Lung (tissue), 12 donors: ENCODE results near the gene ZDHHC22. TPM values are rescaled to one million over a fixed set of nuclear protein-coding genes. Genes with fewer than 3 reads are reported as not detected.

Experiments
- ATAC-seq: fragments of 200-7000 bp; cut with Tn5 transposase; one replicate; pipeline ENCODE4 v1.9.1; 2020; ENCODE audit warnings: moderate number of reproducible peaks; ENCODE audit not compliant: insufficient read depth, low FRiP score
- DNase-seq, 3 donors: peaks; one replicate each; pipeline ENCODE4 v3.0.0-alpha.2; 2013 to 2017
- H3K27ac ChIP-seq, 2 donors: one replicate each; pipeline ENCODE4 v1.5.1; 2013; ENCODE audit warnings: mild to moderate bottlenecking in 2 of 2, moderate library complexity in 2 of 2, control low read depth in 1 of 2, inconsistent platforms in 1 of 2, low read depth in 1 of 2, low read length in 1 of 2
- H3K27me3 ChIP-seq, 3 donors: one replicate each; pipeline ENCODE4 v1.5.1; 2013; ENCODE audit warnings: low read length in 2 of 3; ENCODE audit not compliant: control insufficient read depth in 3 of 3, insufficient read depth in 3 of 3
- H3K36me3 ChIP-seq, 4 donors: one replicate each; pipeline ENCODE4 v1.5.1; 2013; ENCODE audit warnings: low read length in 4 of 4, mild to moderate bottlenecking in 1 of 4, moderate library complexity in 1 of 4; ENCODE audit not compliant: control insufficient read depth in 4 of 4, insufficient read depth in 4 of 4
- H3K4me1 ChIP-seq, 5 donors: one replicate each; pipeline ENCODE4 v1.5.1; 2013; ENCODE audit warnings: low read length in 5 of 5, mild to moderate bottlenecking in 2 of 5, moderate library complexity in 1 of 5; ENCODE audit not compliant: control insufficient read depth in 5 of 5, insufficient read depth in 5 of 5
- H3K4me3 ChIP-seq: one replicate; pipeline ENCODE4 v1.5.1; 2013; ENCODE audit warnings: mild to moderate bottlenecking, control low read depth, moderate library complexity
- H3K9ac ChIP-seq, 2 donors: one replicate each; pipeline ENCODE4 v1.5.1; 2013; ENCODE audit warnings: low read length in 2 of 2, control low read depth in 1 of 2; ENCODE audit not compliant: insufficient read depth in 1 of 2
- H3K9me3 ChIP-seq, 4 donors: one replicate each; pipeline ENCODE4 v1.5.1; 2013; ENCODE audit warnings: low read length in 3 of 4, mild to moderate bottlenecking in 1 of 4, moderate library complexity in 1 of 4; ENCODE audit not compliant: control insufficient read depth in 4 of 4, insufficient read depth in 3 of 4
- WGBS, 2 donors: extraction: QIAGEN DNeasy Blood & Tissue Kit; methylation state at CpG; one replicate each; pipeline ENCODE4 v1.1.7; 2013; 5-methylcytosine and 5-hydroxymethylcytosine counted together
- polyA plus RNA-seq, 2 donors: library from polyadenylated mRNA; stranded (reverse); fragments of 200-250 nt; gene quantifications; one replicate each; pipeline ENCODE4 v1.2.1, GENCODE V29; 2013
- total RNA-seq, 2 donors: library from RNA; depleted of rRNA in 1 of 2; stranded (reverse); fragments of >200 nt in 1 of 2; gene quantifications; one replicate each; pipeline ENCODE4 v1.2.1, GENCODE V29; 2014 to 2021
- TF ChIP-seq, protein P1 (sequence below): IDR thresholded peaks from 2 replicates; pipeline ENCODE4 v1.5.1; 2012; ENCODE audit warnings: mild to moderate bottlenecking; ENCODE audit errors: control extremely low read depth, extremely low read depth
- donor health status: control.
- donor health status: control.
- donor health status: Bipolar disorder and iron deficiency.
- donor health status: healthy.
- donor health status: DM: yes; HTN: yes; CAD: no.

ZDHHC22 gene
- total and polyA plus RNA-seq, 4 donors: 0.02 TPM; not detected in 3

DNA sequence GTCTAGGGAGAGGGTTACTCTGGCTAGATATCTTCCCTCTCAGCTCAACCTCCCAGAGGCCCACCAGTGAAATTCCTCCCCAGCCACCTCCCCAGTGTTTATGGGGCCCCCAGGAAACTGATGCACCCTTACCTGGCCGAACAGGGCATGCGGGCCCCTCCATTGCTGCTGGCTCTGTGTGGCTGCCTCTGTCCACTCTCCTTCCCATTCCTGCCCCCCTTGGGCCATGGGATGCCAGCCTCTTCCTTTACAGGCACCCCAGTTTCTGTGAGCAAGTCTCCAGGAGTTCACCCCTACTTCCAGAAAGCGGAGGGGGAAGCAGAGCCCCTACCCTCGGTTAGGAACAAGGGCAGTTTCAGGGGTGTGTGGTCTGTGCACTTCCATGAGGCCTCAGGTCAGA, 19.4 kb upstream of the ZDHHC22 start:
- peaks cover 0 to 3% (median 0%) of the 10 kb centered on the region in 5 donors for H3K4me1 ChIP-seq
- peaks cover 0 to 2% (median 0%) of the 10 kb centered on the region in 4 donors for H3K9me3 ChIP-seq
- no peak overlapping the region for H3K4me3 ChIP-seq
- H3K9ac ChIP-seq: no peak overlapping the region
- H3K36me3 ChIP-seq: no peaks in the 10 kb centered on the region
- TF ChIP-seq, protein P1, sequence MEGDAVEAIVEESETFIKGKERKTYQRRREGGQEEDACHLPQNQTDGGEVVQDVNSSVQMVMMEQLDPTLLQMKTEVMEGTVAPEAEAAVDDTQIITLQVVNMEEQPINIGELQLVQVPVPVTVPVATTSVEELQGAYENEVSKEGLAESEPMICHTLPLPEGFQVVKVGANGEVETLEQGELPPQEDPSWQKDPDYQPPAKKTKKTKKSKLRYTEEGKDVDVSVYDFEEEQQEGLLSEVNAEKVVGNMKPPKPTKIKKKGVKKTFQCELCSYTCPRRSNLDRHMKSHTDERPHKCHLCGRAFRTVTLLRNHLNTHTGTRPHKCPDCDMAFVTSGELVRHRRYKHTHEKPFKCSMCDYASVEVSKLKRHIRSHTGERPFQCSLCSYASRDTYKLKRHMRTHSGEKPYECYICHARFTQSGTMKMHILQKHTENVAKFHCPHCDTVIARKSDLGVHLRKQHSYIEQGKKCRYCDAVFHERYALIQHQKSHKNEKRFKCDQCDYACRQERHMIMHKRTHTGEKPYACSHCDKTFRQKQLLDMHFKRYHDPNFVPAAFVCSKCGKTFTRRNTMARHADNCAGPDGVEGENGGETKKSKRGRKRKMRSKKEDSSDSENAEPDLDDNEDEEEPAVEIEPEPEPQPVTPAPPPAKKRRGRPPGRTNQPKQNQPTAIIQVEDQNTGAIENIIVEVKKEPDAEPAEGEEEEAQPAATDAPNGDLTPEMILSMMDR: no peak
- ATAC-seq (no peak), DNase-seq (no peak)
- WGBS, 2 donors: 78 to 85% methylated on average over 4 of the region's 4 CpGs
- H3K27ac ChIP-seq: no peak overlapping the region
- H3K27me3 ChIP-seq: peaks cover 0 to 21% (median 7%) of the 10 kb centered on the region in 3 donors

DNA sequence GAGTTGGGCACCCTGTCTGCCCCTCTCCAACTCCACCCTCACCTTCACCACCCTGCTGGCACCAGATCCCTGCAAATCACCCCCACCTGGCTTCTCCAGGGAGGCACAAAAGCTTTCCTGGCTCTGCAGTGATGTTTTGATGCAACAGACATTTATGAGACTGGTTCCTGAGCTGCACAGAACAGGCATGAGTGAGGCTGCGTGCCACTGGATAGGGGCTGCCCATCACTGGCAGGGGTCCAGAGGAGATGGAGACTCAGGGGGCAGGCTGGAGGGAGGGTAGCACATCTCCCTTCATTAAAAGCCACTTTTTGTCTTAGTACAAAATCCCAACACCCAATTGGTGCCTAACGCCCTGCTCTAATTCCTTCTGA, 17.3 kb upstream of the ZDHHC22 start:
- no peak for DNase-seq

DNA sequence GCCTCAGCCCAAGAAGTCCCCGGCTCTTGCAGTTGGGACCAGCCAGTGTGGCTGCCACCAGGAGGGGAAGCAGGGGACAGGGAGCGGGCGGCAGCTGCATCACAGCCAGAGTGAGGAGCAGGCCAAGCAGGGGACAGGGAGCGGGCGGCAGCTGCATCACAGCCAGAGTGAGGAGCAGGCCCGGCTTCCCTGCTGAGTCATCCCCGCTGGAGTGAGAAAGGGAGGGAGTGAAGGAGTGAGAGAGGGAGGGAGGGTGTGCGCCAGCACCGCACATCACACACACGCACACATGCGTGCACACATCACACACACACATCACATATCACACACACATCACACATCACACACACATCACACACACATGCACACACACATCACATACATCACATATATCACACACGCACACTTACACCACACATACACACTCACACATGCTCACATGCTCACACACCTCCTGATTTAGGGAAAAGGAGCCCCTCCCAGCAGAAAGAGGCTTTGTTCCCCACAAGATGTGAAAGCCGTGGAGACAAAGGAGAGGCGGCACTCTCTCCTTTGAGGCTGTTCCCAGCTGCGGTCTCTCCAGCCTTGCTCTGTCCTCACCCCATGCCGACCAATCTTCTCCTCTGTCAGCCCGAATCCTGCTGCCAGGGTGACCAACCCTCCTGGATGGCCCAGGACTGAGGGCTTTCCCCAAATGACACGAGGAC, 16.7 kb upstream of the ZDHHC22 start:
- Histone ChIP-seq H3K36me3 (no peaks in the 10 kb centered on the region), H3K27me3 (peaks cover 0 to 30% (median 12%) of the 10 kb centered on the region in 3 donors), H3K9me3 (peaks cover 0 to 5% (median 0%) of the 10 kb centered on the region in 4 donors), H3K4me3 (no peak overlapping the region), H3K9ac (no peak overlapping the region), H3K27ac (no peak overlapping the region), H3K4me1 (peaks cover 0 to 3% (median 0%) of the 10 kb centered on the region in 5 donors)
- WGBS, 2 donors: 13 to 18% methylated on average over 18 of the region's 18 CpGs
- TF ChIP-seq, protein P1: no peak
- ATAC-seq (peak; percentile 34), DNase-seq (peak; percentile 27 to 45 (median 36))

More for the DNA sequence above, 17.3 kb upstream of the ZDHHC22 start:
- Histone ChIP-seq H3K27me3 (peaks cover 0 to 30% (median 12%) of the 10 kb centered on the region in 3 donors), H3K4me1 (peaks cover 0 to 3% (median 0%) of the 10 kb centered on the region in 5 donors), H3K4me3 (no peak overlapping the region), H3K9ac (no peak overlapping the region), H3K36me3 (no peaks in the 10 kb centered on the region), H3K9me3 (peaks cover 0 to 2% (median 0%) of the 10 kb centered on the region in 4 donors), H3K27ac (no peak overlapping the region)
- TF ChIP-seq, protein P1: no peak
- 67 to 84% methylated on average over 2 of the region's 2 CpGs for WGBS, 2 donors
- no peak for ATAC-seq
